GM19043 (cell line): ENCODE data around the gene MEAF6.

Experiments
- ATAC-seq: cut with Tn5 transposase; IDR thresholded peaks from one replicate; pipeline ENCODE4 v1.9.1; 2021; ENCODE audit warnings: low read depth; ENCODE audit not compliant: unreplicated experiment

Gene MEAF6

DNA sequence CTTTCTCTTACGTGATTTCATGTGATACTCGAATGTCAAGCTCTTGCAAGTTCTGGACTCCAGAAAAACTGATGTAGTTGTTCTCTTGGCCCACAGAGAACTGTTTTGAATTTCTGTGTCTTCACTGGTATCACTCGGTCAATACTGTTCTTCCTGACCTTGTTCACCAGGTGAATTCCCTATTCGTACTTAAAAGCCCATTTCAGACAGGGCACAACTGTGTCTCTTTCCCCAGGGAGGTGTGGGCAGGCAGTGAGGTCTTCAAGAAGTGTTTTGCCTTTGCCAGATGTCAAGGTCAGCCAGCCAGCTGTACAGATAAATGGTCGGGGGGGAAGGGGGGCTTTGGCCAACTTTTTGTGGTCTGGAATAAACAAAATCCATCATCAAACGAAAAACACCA, 67.7 kb downstream of the MEAF6 start:
- ATAC-seq: no peak

DNA sequence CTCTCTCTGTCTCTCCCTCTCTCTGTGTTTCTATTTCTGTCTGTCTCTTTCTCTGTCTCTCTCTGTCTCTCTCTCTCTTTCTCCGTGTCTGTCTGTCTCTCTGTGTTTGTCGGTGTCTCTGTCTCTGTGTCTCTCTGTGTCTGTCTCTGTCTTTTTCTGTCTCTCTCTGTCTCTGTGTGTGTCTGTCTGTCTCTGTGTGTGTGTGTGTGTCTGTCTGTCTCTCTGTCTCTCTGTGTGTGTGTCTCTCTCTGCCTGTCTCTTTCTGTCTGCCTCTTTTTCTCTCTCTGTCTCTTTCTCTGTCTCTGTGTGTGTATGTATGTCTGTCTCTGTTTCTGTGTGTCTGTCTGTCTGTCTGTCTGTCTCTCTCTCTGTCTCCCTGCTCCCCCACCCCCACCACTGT, 71.9 kb downstream of the MEAF6 start:
- no peak for ATAC-seq
